PC-9 (cell line): ENCODE measurements around the gene KDM6A.

Source experiments
- EZH2 ChIP-seq: fragments of 200-600 bp; sonication (generic); IDR thresholded peaks from 2 replicates; pipeline ENCODE4 v1.8.0; 2017; ENCODE audit warnings: antibody characterized with exemption, low read depth
- TF ChIP-seq, protein P1 (sequence below): fragments of 200-600 bp; sonication (generic); conservative IDR thresholded peaks from 2 replicates; pipeline ENCODE4 v1.6.1; 2017; ENCODE audit warnings: mixed run types, antibody characterized with exemption, mild to moderate bottlenecking, moderate library complexity

GRCh38 chrX:45024501-45024900 lies 151.5 kb downstream of the KDM6A start:
- TF ChIP-seq, protein P1, sequence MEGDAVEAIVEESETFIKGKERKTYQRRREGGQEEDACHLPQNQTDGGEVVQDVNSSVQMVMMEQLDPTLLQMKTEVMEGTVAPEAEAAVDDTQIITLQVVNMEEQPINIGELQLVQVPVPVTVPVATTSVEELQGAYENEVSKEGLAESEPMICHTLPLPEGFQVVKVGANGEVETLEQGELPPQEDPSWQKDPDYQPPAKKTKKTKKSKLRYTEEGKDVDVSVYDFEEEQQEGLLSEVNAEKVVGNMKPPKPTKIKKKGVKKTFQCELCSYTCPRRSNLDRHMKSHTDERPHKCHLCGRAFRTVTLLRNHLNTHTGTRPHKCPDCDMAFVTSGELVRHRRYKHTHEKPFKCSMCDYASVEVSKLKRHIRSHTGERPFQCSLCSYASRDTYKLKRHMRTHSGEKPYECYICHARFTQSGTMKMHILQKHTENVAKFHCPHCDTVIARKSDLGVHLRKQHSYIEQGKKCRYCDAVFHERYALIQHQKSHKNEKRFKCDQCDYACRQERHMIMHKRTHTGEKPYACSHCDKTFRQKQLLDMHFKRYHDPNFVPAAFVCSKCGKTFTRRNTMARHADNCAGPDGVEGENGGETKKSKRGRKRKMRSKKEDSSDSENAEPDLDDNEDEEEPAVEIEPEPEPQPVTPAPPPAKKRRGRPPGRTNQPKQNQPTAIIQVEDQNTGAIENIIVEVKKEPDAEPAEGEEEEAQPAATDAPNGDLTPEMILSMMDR: no peak
- no peak for TF ChIP-seq EZH2
